ENCODE data around the gene TMEM18. TPM values are rescaled to one million over a fixed set of nuclear protein-coding genes. Genes with fewer than 3 reads are reported as not detected.

Gene TMEM18
- total and polyA plus RNA-seq, 2 of the 4 experiments (the other 2 are of a cell fraction), result 15.2 to 30.2 TPM

DNA sequence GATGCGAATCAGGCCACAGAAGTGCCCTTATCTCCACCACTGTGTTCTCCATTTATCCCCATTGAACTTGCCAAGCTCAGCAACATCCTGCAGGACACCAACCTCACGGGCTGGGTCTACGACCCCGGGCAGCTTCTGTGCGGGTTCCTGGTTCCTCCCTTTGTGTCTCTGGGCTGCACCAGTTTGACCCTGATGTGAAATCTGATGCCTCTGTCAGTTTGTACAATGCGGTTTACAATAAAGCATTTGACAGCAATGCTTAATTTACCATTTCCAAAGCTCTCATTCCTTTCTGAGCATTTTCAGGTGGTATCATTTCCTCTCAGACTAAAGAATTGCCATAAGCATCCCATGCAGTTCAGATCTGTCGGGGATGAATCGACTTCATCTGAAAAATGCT lies 3.3 kb upstream of the TMEM18 start:
- H3K56ac ChIP-seq (ENCODE audit: extremely low read depth, insufficient read depth, low read length), result no peak overlapping the region
- no peaks in the 10 kb centered on the region for H3K27me3 ChIP-seq (ENCODE audit: control insufficient read depth, insufficient read depth, low read length)
- no TSS peak for BruUV-seq (replicated peaks)
- H3K4me1 ChIP-seq (ENCODE audit: control insufficient read depth, insufficient read depth, low read length), result peaks cover 2% of the 10 kb centered on the region
- H3K27ac ChIP-seq (ENCODE audit: insufficient read depth, low read length), result no peak overlapping the region
- H2BK120ac ChIP-seq (ENCODE audit: low read depth, low read length), result no peak overlapping the region
- H2BK15ac ChIP-seq (ENCODE audit: low read depth, low read length), result no peak overlapping the region
- intact Hi-C loops (cut with micrococcal nuclease), result no loop called here
- DNase-seq, result no peak
- CTCF ChIA-PET, result no interaction called here
- H3K36me3 ChIP-seq (ENCODE audit: control insufficient read depth, insufficient read depth, low read length), result no peaks in the 10 kb centered on the region
- H3K4me3 ChIP-seq (ENCODE audit: insufficient read depth, low read depth, low read length), result no peak overlapping the region
- POLR2A ChIA-PET (ENCODE audit: unreplicated experiment), result no interaction called here
- no peak overlapping the region for H3K14ac ChIP-seq (replicated peaks; ENCODE audit: low read depth, low read length)
- H3K9me1 ChIP-seq (ENCODE audit: insufficient read depth, low read length), result peaks cover 2% of the 10 kb centered on the region
- H4K5ac ChIP-seq (ENCODE audit: low read depth, low read length), result no peak overlapping the region
- H3K18ac ChIP-seq (ENCODE audit: low read depth, low read length), result no peak overlapping the region
- no peak for ATAC-seq (ENCODE audit: low read depth)
- H3K4me2 ChIP-seq (ENCODE audit: low read depth, low read length), result no peak overlapping the region
- H2AK9ac ChIP-seq (replicated peaks; ENCODE audit: low read depth, low read length, poor library complexity), result no peak overlapping the region
- H4K20me1 ChIP-seq (ENCODE audit: insufficient read depth, low read length), result no peaks in the 10 kb centered on the region; the same call in 1 of the 2 replicates
- no peak overlapping the region for H3K23ac ChIP-seq (ENCODE audit: low read depth, low read length)
- peaks cover 7% of the 10 kb centered on the region for H3K9me3 ChIP-seq (ENCODE audit: control insufficient read depth, insufficient read depth, low read length)
- H2BK20ac ChIP-seq (ENCODE audit: low read depth, low read length), result no peak overlapping the region
- in situ Hi-C loops (cut with MboI; ENCODE audit: low sequenced_read_pairs), result no loop called here
- dilution Hi-C loops (cut with HindIII; ENCODE audit: low sequenced_read_pairs, unreplicated experiment), result no loop called here
- H3K4ac ChIP-seq (ENCODE audit: low read depth, low read length), result no peak overlapping the region
- TF ChIP-seq RFX5 (IDR thresholded peaks at IDR 0.05; ENCODE audit: low read depth, low read length) (no peak), RCOR1 (IDR thresholded peaks at IDR 0.05; ENCODE audit: insufficient replicate concordance, low read length) (no peak), MXI1 (IDR thresholded peaks at IDR 0.05; ENCODE audit: borderline replicate concordance, low read depth, low read length) (no peak), RAD21 (IDR thresholded peaks at IDR 0.05; ENCODE audit: low read length) (no peak), SMC3 (IDR thresholded peaks at IDR 0.05; ENCODE audit: low read depth, low read length) (no peak), CEBPB (IDR thresholded peaks at IDR 0.05; ENCODE audit: low read depth, low read length) (no peak), MAFK (IDR thresholded peaks at IDR 0.05; ENCODE audit: low read depth, low read length) (no peak), MAZ (IDR thresholded peaks at IDR 0.05; ENCODE audit: borderline replicate concordance, low read depth, low read length) (no peak)
- TF ChIP-seq, protein P1, sequence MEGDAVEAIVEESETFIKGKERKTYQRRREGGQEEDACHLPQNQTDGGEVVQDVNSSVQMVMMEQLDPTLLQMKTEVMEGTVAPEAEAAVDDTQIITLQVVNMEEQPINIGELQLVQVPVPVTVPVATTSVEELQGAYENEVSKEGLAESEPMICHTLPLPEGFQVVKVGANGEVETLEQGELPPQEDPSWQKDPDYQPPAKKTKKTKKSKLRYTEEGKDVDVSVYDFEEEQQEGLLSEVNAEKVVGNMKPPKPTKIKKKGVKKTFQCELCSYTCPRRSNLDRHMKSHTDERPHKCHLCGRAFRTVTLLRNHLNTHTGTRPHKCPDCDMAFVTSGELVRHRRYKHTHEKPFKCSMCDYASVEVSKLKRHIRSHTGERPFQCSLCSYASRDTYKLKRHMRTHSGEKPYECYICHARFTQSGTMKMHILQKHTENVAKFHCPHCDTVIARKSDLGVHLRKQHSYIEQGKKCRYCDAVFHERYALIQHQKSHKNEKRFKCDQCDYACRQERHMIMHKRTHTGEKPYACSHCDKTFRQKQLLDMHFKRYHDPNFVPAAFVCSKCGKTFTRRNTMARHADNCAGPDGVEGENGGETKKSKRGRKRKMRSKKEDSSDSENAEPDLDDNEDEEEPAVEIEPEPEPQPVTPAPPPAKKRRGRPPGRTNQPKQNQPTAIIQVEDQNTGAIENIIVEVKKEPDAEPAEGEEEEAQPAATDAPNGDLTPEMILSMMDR (conservative IDR thresholded peaks at IDR 0.05; ENCODE audit: low read depth, low read length), result no peak
- H3K9ac ChIP-seq (ENCODE audit: low read depth, low read length), result no peak overlapping the region
- H4K8ac ChIP-seq (ENCODE audit: low read depth in 2 of 2, low read length in 2 of 2), result no peak overlapping the region
- 89% methylated on average over 3 of the region's 8 CpGs; no CpG with 5 or more reads in 1 of the 2 experiments for WGBS, 2 experiments (ENCODE audit: extremely low coverage in 2 of 2, insufficient read length in 1 of 2)
- H2BK5ac ChIP-seq (ENCODE audit: low read depth, low read length, poor library complexity, severe bottlenecking), result no peak overlapping the region
- no peak overlapping the region for H4K91ac ChIP-seq (ENCODE audit: insufficient read depth, low read depth, low read length)
- no peak overlapping the region for H2AFZ ChIP-seq (replicated peaks; ENCODE audit: low read length, poor library complexity)
- peaks cover 0 to 7% of the 10 kb centered on the region in 2 experiments; a peak in 2 of 4 replicates for H3K79me1 ChIP-seq (ENCODE audit: low read depth in 1 of 2, low read length in 2 of 2)
- H2AK5ac ChIP-seq (ENCODE audit: low read depth, low read length), result no peak overlapping the region

All from IMR-90 (cell line).